ENCODE results near the gene AFAP1L2.
"Not testable (repeated sequence)": the region's sequence is repeated elsewhere in the genome, so short reads cannot be mapped to it uniquely, and the experiment has no call there.

The AFAP1L2 gene

DNA sequence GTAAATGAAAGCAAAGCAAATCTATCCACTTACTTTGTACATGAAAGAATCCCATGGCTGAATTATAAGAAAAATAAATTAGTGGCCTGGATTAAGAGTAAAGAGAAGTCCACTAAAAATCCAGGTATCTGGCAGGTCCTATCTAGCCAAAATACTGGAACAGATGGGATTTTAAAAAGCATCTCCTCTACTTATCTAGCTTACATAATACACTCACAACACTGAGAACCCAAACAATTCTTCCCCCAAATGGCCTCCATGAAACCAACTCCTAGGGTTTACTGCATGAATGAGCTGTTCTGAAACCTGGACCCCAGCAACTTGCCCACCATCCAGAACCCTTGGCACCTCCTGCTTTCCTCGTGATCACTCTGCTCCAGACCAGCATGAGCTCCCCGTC is 61.3 kb downstream of the AFAP1L2 start:
- DNase-seq (ENCODE audit: low read depth in 2 of 2, low spot score in 1 of 2), result no peak

DNA sequence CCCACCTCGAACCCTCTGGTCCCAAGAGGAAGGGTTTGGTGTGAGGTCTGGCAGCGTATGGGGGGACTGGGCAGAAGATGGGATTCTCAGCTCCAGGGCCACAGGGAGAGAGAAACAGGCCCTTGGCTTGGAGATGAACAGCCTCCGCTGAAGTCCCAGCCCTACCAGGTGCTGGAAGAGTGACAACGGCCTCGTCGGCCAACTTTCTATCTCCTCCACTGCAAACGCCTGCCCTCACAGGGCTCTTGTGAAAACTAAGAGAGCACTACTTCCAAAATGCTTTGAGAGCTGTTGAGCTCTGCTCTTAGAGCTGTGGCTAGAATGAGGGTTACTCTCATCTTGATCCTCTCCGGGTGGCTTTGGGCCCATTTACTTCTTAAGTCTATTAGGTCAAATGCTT is 63.5 kb downstream of the AFAP1L2 start:
- no peak for DNase-seq (ENCODE audit: low read depth in 2 of 2, low spot score in 1 of 2)

DNA sequence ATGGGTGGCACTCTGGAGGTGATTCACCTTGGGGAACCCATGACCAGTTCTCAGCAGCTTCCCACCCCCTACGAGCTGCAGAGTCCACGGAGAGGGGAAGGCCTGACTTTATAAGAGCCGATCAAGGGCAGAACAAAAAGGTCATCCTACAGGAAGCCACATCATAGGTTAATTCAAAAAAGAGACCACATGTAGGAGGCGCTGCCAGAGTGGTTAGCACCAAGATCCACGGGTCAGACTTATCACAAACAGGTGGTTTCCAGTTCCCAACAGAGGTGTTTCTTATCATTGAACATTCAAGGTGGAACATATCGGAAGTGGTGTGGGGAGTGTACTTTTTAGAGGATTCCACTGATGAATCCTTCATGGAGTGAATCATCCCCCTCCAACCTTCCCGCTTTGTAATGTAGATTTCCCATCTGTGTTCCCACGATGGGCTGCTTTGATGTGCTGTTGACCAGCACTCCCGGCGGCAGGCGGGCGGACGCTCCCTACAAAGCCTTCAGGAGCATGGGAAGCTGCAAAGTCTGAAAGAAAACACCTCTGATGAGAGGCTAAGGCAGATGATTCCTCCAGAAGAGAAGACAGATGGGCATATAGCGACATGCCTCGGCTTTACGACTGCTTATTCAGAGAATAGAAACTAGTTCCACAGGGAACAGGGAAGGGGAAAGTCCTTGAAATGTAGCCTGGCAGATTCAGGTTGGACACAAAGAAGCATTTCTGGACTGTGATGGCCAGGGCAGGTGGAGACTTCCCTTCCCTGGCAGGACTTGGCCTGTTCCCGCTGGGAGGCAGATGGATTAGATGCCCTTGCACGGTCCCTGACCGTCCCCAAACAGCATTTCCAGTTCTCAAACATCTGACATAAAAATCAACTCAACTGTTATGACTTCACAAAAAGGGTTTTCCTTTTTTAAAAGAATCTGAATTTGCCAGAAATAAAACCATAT is 66.5 kb downstream of the AFAP1L2 start:
- DNase-seq (ENCODE audit: low read depth in 2 of 2, low spot score in 1 of 2), result no peak

DNA sequence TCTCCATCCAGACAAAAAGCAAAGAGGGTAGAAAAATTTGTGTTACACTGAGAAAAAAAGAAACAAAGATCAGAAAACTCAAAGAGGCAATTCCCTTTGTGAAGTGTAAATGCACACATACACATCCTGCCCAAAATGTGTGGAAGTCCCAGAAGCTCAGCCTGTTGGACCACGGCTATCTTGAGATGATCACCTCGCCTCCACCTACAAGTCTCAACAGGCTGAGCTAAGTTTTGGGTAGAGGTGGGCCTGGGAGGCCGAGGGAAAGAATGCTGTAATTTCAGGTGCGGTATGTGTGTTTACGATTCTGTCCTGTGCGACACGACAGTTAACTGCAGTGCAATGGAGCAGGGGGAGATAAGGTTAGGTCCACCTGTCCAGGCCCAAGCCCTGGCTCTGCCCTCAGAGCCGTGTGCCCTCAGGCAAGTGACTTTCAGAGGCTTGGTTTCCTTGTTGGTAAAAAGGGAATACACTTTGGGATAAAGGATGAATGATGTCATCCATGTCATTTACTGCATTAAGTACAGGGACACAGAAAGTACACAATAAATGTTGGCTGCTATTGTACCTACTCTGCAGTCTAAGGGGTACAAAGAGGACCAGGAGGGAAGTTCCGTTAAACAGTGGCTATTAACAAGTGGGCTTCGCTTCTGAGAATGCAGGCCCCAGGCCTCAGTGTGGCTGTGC is 67.3 kb downstream of the AFAP1L2 start:
- no peak for DNase-seq (ENCODE audit: low read depth in 2 of 2, low spot score in 1 of 2)

DNA sequence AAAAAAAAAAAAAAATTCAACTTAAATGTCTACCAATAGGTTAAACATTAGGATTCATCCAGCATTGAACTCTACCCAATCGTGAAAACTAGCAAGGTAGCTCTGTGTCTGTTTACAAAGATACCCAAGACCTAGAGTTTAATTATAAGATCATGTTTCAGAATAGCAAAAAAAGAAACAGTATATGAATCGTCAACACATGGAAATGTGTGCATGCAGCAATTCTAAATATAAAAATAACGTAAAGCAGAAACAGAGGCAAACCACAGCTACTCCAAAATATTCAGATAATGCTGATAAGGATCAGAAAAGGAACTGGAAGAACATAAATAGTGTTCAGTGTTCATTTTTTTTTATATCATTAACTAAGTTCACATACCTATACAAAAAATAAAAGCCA is 68.7 kb downstream of the AFAP1L2 start:
- no peak for DNase-seq (ENCODE audit: low read depth in 2 of 2, low spot score in 1 of 2)

DNA sequence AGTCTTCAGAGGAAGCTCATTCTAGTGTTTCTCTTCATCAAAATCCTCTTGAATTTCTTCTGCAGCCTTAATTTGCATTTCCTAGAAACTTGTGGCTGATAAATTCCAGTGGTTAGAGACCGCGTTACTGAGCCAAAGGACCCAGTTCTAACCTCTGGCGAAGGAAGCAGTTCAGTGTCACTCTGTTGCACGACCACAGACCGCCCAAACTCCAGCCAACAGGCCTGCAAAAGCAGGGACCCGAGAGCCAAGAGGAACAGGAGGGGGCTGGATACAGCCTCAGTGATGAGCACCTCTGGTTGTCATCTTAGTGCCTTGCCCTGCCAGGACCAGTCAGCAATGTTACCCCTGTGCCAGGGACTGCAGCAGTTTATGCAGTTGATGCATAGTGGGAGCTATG is 70.0 kb downstream of the AFAP1L2 start:
- no peak for DNase-seq (ENCODE audit: low read depth in 2 of 2, low spot score in 1 of 2)

DNA sequence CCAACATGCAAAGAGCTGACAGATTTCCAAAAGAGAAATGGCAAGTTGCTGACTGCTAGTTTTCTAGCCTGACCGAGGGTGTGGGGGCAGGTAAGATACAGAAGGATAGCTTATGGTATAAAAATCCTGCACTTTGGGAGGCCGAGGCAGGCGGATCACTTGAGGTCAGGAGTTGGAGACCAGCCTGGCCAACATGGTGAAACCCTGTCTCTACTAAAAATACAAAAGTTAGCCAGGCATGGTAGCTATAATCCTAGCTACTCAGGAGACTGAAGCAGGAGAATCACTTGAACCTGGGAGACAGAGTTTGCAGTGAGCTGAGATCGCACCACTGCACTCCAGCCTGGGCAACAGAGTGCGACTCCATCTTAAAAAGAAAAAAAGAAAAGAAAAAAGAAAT is 70.9 kb downstream of the AFAP1L2 start:
- DNase-seq (ENCODE audit: low read depth in 2 of 2, low spot score in 1 of 2), result not testable (repeated sequence)

DNA sequence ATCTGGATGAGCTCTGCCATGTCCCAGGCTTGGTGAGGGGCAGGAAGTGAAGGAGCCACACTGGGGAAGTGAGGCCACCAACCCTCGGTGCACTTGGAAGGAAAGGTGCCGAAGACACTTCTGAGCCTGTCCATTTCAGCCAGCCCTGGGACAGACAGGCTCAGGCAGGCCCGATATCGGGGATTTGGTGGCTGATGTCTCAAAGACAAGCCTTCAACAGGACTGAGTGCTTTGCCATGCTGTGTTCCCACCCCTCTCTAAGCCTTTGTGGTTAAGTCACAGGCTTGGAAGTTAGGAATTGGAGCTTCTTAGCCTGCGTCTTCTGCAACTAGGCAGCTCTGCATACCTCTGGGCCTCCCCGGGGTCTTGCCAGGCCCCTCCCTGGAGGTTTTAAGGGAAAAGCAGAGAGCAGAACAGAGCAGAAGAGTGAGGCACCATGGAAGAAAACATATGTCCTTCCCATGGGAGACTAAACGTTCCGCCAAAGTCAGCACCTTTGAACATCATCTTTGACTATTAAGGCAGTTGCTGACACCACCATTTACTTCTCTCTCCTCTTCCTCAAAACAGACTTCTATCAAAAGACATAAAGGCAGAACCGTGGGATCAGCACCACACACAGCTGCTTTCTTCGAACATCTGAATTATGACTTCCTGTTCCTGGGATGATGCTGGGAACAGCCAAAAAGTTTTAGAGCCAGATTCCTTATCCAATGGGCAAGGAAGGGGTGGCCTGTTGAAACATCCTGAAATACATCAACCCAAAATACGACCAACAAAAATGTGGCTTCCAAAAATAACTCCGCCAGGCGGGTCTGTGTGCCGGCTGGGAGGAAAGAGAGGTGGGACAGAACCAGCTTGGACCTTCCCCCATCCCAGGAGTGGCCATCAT is 71.8 kb downstream of the AFAP1L2 start:
- DNase-seq (ENCODE audit: low read depth in 2 of 2, low spot score in 1 of 2), result no peak

DNA sequence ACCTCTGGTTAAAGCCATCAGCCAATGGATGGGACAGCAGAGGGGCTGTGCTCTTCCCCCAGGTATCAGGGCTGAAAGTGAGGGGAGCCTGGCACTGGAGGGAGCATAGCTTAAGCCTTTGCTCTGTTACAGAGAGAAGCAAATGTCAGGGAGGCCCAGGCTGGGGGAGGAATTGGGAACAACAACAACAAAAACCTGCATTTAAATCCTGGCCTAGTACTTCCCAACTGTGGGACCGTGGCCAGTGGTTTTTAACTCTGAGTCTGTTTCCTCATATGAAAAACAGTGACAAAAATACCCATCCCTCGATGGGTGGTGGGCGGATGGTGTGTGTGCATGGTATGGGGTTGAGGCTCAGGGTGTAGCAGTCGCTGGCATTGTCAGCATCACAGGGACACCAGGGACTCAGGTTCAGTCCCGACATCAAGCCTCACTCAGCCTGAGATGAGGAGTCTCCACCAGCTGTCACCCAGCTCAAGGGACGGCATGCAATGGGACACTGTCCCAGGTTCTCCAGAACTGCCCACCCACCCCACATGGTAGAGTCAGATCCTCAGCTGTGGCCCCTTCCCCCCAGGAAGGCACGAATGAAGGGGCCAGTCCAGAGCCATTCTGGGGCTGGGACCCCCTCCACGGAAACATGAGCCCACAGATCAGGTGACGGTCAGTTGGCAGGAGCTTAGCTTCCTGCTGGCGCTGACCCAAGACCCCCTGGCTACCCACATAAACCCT is 74.5 kb downstream of the AFAP1L2 start:
- DNase-seq (ENCODE audit: low read depth in 2 of 2, low spot score in 1 of 2), result no peak

DNA sequence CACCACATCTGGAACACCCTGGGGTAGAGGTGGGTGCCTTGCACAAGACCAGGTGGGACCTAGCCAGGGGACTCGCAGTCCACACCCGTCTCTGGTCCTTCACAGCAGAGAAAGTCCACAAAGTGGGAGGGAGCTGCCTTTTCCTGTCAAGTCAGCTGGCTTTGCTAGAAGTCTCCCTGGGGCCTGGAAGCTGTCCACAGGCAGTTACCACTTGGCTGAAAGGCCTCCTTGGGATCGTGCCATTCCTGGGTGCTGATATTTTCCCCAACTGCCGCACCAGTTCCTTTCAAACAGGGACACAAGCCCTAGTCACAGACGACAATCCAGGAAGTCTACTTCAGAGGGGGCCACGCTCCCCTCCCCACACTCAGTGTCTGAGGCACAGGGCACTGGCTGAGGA is 75.4 kb downstream of the AFAP1L2 start:
- DNase-seq (ENCODE audit: low read depth in 2 of 2, low spot score in 1 of 2), result no peak

DNA sequence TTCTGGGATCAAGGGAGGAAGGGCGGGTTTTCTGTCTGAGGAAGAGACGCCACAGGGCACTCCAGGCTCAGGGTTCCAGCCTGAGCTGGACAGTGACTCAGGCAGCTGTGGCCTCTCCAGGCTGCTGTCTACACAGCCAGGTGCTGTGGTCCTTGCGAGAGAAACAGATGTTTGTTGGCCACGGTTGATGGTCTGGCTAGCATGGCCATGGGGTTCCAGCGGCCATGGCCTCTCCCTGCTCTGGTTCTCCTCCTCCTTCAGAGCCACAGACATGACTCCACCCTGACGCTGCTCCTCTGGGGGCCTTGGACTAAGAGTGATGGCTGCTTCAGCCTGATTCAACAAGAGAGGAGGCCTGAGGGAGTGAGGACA is 75.9 kb downstream of the AFAP1L2 start:
- DNase-seq (ENCODE audit: low read depth in 2 of 2, low spot score in 1 of 2), result no peak

DNA sequence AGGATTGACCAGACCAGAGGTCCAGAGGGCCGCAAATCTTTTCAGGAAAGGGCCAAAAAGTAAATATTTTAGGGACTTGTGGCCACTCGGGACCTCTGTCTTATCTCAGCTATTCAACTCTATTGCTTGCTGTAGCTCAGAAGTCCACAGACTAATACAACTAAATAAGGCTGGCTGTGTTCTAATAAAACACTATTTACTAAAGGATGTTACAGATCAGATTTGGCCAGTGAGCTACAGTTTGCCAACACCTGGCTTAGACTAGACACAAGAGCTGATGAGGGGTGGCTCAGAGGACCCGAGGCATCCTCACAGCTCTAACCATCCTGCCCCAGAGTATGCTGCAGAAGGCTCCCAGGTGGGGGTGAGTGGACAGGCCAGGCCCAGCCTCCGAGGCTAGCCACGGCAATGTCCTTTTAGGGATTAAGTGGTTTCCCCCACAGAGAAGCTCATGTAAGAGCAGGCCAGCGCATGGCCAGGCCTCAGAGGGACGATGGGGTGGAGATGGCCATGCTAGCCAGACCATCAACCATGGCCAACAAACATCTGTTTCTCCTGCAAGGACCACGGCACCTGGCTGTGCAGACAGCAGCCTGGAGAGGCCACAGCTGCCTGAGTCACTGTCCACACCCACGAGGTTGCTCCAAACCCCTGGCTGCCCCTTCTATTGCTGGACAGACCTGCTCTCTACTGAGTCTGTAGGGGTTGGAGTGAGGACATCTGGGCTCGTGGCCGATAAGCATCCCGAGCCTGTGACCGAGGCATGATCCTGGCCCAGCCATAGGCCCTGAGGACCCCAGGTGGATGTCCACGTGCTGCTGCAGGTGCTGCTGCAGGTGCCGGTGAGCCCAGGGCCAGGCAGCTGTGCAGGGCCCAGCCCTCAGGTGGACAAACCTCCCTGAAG is 76.5 kb downstream of the AFAP1L2 start:
- no peak for DNase-seq (ENCODE audit: low read depth in 2 of 2, low spot score in 1 of 2)

DNA sequence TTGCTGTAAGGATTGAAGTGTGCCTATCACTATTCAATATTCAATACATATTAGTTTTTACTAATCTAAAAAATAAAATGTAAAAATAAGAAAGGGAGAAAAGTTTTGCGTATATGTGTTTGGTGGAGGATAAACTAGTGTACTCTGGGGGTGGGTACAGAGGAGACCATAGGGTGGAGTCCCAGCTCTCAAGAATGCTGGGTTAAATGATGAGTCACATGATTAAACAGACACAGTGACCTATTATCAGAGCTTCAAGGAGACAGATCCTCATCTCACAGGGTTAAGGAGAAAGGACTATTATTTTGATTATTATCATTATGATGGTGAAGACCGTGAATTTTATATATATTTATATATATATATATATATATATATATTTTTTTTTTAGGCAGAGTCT is 77.5 kb downstream of the AFAP1L2 start:
- DNase-seq (ENCODE audit: low read depth in 2 of 2, low spot score in 1 of 2), result no peak

DNA sequence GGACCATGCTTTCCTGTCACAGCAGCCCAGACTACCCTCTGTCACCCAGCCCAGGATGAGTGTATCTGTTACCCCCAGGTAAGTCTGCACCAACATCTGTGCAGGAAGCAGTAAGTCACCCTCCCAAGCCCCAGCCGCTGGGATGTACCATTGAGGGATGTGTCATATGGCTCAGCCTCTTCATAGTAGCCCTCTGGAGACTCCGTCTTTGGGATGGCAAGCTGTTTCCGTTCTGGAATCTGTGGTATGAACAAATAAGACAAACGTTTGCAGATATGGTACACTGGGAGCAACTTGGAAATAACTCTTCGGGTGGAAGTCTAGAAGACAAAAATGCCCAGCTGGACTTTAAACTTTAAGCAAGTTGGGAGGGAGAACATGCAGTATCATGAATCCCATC is 81.3 kb downstream of the AFAP1L2 start:
- DNase-seq (ENCODE audit: low read depth in 2 of 2, low spot score in 1 of 2), result no peak

DNA sequence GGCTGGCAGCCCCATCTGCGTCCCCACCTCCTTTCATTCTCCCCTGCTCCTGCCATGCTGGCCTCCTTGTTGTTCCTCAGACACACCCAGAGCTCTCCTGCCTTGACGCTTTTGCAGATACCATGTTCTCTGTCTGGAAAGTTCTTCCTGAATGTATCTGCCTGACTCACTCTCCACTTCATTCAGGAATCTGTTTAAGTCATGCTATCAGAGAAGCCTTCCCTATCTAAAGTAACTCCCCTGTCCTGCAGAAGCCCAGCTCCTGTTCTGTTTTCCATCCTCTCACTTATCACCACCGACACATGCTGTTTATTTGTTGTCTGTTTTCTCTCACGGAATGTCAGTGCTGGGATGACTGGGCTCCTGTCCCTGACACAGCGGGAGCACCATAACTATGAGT is 82.0 kb downstream of the AFAP1L2 start:
- no peak for DNase-seq (ENCODE audit: low read depth in 2 of 2, low spot score in 1 of 2)

DNA sequence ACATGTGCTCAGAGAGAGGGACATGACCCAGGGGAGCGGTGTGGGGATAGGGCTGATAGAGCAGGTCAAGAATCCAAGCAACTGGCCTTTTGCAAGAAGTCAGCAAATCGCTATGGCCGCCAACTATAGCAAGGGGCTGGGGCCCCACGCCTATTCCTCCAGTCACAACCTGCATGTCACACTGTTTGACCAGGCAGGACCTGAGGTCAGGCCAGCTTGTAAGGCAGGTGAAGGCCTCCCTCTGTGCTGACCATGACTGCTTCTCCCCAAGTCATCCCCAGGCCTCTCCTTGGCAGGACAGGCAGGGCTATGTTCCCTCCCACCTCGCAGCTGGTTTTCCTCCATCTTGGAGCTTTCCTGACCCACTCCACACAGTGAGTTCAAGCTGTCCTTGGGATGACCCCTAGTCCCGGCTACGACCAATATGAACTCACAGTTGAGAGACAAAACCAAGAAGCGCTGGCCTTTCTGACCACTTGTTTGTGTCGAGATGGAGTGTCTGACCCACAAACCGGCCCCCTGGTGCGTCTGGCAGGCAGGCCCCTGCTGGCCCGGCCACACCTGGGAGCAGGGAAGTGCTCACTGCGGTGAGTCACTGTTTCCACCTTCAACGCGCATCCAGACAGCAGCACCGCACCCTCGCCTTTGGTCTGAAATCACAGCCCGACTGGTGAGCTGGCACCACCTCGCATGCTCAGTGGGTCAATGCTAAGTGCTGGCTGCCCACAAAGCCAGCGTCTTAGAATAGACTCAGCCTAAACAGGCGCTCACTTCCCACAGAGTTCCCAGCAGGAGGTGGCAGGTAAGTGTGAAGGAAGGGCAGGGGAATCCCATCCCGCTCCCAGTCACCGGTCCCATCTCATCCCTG is 83.8 kb downstream of the AFAP1L2 start:
- DNase-seq (ENCODE audit: low read depth in 2 of 2, low spot score in 1 of 2), result no peak

DNA sequence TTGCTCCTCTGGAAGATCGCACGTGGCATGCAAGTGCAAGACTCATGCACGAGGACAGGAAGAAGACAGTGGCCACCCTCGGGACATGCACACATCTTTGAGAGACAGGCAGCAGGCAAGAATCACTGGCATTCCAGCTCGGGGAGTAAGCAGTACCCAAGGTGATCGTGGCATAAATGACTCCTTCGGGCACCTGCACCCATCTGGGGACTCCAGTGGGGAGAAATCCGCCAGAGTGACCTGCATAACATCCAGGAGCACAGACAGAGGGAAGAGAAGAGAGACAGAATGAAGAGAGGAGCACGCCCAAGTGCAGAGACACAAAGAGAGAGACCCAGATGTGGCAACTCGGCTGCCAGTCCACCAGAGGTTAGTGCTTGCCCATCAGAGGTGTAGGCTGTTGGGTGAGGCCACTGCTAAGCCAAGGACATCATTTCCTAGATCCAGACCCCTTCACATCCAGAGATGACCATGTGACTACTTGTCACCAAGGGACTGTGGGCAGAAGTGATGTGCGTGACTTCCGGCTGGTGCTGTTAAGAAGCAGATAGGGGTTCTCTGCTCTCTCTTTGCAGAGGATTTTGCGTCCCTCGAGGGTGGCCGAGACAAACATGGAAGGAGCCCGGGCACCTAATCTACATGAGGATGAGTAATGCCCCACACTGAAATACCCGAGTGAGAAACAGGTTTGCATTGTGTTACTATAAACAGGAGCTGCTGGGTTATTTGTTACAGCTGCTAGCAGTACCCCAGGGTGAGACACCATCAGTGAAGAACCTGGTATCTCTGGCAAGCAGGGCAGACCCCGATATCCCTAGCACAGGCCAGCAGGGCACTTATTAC is 84.7 kb downstream of the AFAP1L2 start:
- no peak for DNase-seq (ENCODE audit: low read depth in 2 of 2, low spot score in 1 of 2)

DNA sequence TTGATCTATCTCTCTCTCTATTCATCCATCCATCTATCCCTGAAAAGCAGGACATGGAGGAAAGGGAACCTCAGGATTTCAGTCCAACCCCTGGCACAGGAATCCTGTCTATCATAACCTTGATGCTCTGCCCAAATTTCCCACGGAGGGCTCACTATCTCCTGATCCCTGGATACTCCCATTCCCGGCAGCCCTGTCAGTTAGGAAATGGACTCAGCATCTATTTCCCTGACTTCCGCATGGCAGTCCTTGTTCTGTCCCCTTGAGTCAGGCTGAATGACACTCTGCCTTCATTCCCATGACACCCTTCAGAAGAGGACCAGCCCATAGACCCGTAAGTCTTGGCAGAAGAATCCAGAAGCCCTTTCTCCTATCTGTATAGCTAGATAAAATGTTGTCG is 87.6 kb downstream of the AFAP1L2 start:
- no peak for DNase-seq (ENCODE audit: low read depth in 2 of 2, low spot score in 1 of 2)

Data from stimulated activated CD8-positive, alpha-beta memory T cell treated with anti-CD3 and anti-CD28 coated beads, Interleukin-4, amount 100 ng/mL, for 1 hour (primary cell).